Measurements from ENCODE around the gene G3BP1. TPM values are rescaled to one million over a fixed set of nuclear protein-coding genes. Genes with fewer than 3 reads are reported as not detected.

Gene G3BP1
- total RNA-seq, 4 donors from 2014 or later, result 35.4 to 88.6 (median 66.7) TPM

GRCh38 chr5:151740336-151740942 is 31.3 kb upstream of the G3BP1 start:
- in situ Hi-C loops (cut with MboI; ENCODE audit: low pct_ligation_motif_present in 1 of 4, low pct_unique_long_range_greater_than_20kb in 1 of 4, low sequenced_read_pairs in 3 of 4) (loop anchor here in 3 of 4 donors (5.0 to 25.0 kb wide), 5 partner anchors 76 to 303 kb away; partner anchors contain the start of gene SLC36A1 (in 1 of the 3)), intact Hi-C loops (cut with DNase I; ENCODE audit: low total_unique reads) (loop anchor here (2.0 to 10.0 kb wide), 2 partner anchors 82 to 296 kb away; partner anchors contain the start of gene SLC36A1)

GRCh38 chr5:151740958-151741373 is 30.8 kb upstream of the G3BP1 start:
- Histone ChIP-seq H3K4me1 (peaks cover 3 to 29% (median 10%) of the 10 kb centered on the region in 4 donors), H3K27me3 (no peaks in the 10 kb centered on the region), H3K36me3 (peaks cover 0 to 2% (median 0%) of the 10 kb centered on the region in 4 donors), H3K27ac (peak overlapping the region; percentile 52 to 74 (median 68)), H3K9me3 (no peaks in the 10 kb centered on the region), H3K4me3 (no peak overlapping the region)
- in situ Hi-C loops (cut with MboI; ENCODE audit: low pct_ligation_motif_present in 1 of 4, low pct_unique_long_range_greater_than_20kb in 1 of 4, low sequenced_read_pairs in 3 of 4), result loop anchor here in 3 of 4 donors (5.0 to 25.0 kb wide), 5 partner anchors 76 to 304 kb away; partner anchors contain the start of gene SLC36A1 (in 1 of the 3)
- WGBS, 2 donors (ENCODE audit: low coverage in 1 of 2), result 0 to 72% methylated on average over 1 to 2 of the region's 2 CpGs
- no peak for DNase-seq
- no peak for TF ChIP-seq POLR2A (IDR thresholded peaks at IDR 0.05)
- peak in 2 of 5 experiments; percentile 5 to 6 for TF ChIP-seq CTCF (IDR thresholded peaks at IDR 0.05)
- no peak for TF ChIP-seq POLR2AphosphoS5 (IDR thresholded peaks at IDR 0.05)
- no peak for TF ChIP-seq EP300 (IDR thresholded peaks at IDR 0.05; ENCODE audit: low read depth)
- intact Hi-C loops (cut with DNase I; ENCODE audit: low total_unique reads), result loop anchor here (2.0 to 10.0 kb wide), 2 partner anchors 82 to 296 kb away; partner anchors contain the start of gene SLC36A1

More at GRCh38 chr5:151740336-151740942, 31.3 kb upstream of the G3BP1 start:
- Histone ChIP-seq H3K36me3 (no peaks in the 10 kb centered on the region), H3K9me3 (no peaks in the 10 kb centered on the region), H3K4me1 (peaks cover 3 to 25% (median 10%) of the 10 kb centered on the region in 4 donors), H3K4me3 (no peak overlapping the region), H3K27ac (peak overlapping the region; percentile 52 to 74 (median 68)), H3K27me3 (no peaks in the 10 kb centered on the region)
- 30 to 60% methylated on average over 1 to 11 of the region's 11 CpGs for WGBS, 2 donors (ENCODE audit: low coverage in 1 of 2)
- peak; percentile 40 for DNase-seq
- TF ChIP-seq CTCF (IDR thresholded peaks at IDR 0.05) (peak; percentile 87 to 93 (median 91)), EP300 (IDR thresholded peaks at IDR 0.05; ENCODE audit: low read depth) (no peak)

DNA sequence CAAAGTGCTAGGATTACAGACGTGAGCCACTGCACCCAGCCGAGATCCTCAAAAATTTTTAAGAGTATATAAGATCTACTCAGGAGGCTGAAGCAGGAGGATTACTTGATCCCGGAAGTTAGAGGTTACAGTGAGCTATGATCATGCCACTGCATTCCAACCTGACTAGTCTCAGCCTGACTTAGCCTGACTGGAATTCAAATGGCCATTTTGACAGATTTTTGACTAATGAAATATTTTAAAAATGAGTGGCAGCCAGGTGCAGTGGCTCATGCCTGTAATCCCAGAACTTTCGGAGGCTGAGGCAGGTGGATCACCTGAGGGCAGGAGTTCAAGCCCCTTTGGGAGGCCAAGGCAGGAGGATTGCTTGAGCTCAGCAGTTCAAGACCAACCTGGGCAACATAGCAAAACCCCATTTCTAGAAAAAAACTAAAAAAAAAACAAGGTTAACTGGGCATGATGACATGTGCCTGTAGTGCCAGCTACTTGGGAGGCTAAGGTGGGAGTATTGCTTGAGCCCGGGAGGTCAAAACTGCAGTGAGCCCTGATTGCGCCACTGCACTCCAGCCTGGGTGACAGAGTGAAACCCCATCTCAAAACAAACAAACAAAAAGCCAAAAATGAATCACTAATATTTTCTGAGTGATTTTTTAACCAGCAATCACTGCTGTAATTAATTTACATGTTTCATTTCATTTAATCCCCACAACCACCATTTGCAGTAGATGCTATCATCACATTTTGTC is 29.9 kb upstream of the G3BP1 start:
- H3K27ac ChIP-seq, result peak overlapping the region in 2 of 4 donors; percentile 52 to 74
- intact Hi-C loops (cut with DNase I; ENCODE audit: low total_unique reads), result loop anchor here (2.0 to 10.0 kb wide), 2 partner anchors 83 to 297 kb away; partner anchors contain the start of gene SLC36A1
- H3K36me3 ChIP-seq, result peaks cover 0 to 5% (median 0%) of the 10 kb centered on the region in 4 donors

DNA sequence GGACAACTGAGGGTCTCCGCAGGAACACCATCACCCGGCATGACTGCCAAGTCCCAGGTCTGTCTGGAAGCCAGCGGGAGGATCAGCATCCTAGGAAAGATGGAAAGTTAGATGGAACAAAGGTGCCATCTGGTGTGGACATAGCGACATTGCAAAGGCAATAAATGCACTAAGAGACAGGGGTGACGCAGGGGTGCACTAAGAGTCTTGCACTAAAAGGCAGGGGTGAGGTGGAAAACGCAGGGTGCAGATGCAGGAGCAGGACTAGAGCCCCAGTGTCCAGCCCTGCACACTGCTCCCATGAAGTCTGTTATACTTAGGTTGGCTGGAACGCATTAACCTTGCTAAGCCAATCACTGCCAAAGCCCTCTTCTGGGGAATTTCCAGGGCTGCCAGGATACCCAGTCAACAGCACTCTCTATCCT is 28.9 kb upstream of the G3BP1 start:
- H3K27me3 ChIP-seq, result no peaks in the 10 kb centered on the region
- peak; percentile 22 for DNase-seq
- H3K36me3 ChIP-seq, result peaks cover 0 to 5% (median 0%) of the 10 kb centered on the region in 4 donors
- in situ Hi-C loops (cut with MboI; ENCODE audit: low pct_ligation_motif_present in 1 of 4, low pct_unique_long_range_greater_than_20kb in 1 of 4, low sequenced_read_pairs in 3 of 4) (loop anchor here in 3 of 4 donors (5.0 to 25.0 kb wide), 5 partner anchors 78 to 306 kb away; partner anchors contain the start of gene SLC36A1 (in 1 of the 3)), intact Hi-C loops (cut with DNase I; ENCODE audit: low total_unique reads) (loop anchor here (10.0 kb wide), 1 partner anchor 298 kb away; the partner anchor contains the start of gene SLC36A1)
- no peak for TF ChIP-seq EP300 (IDR thresholded peaks at IDR 0.05; ENCODE audit: low read depth)
- peak; percentile 42 to 47 (median 45) for TF ChIP-seq CTCF (IDR thresholded peaks at IDR 0.05)
- no peak overlapping the region for H3K27ac ChIP-seq
- WGBS, 2 donors (ENCODE audit: low coverage in 1 of 2), result 55 to 86% methylated on average over 3 to 7 of the region's 7 CpGs
- H3K4me1 ChIP-seq, result peaks cover 3 to 36% (median 10%) of the 10 kb centered on the region in 4 donors
- no peak overlapping the region for H3K4me3 ChIP-seq
- no peaks in the 10 kb centered on the region for H3K9me3 ChIP-seq

More for the DNA sequence above, 29.9 kb upstream of the G3BP1 start:
- H3K27me3 ChIP-seq, result no peaks in the 10 kb centered on the region
- in situ Hi-C loops (cut with MboI; ENCODE audit: low pct_ligation_motif_present in 1 of 4, low pct_unique_long_range_greater_than_20kb in 1 of 4, low sequenced_read_pairs in 3 of 4), result loop anchor here in 3 of 4 donors (5.0 to 25.0 kb wide), 5 partner anchors 77 to 305 kb away; partner anchors contain the start of gene SLC36A1 (in 1 of the 3)
- H3K9me3 ChIP-seq, result no peaks in the 10 kb centered on the region
- no peak for DNase-seq
- WGBS, 2 donors (ENCODE audit: low coverage in 1 of 2), result 95 to 100% methylated on average over 2 to 6 of the region's 6 CpGs
- H3K4me1 ChIP-seq, result peaks cover 3 to 36% (median 10%) of the 10 kb centered on the region in 4 donors
- H3K4me3 ChIP-seq, result no peak overlapping the region
- TF ChIP-seq POLR2AphosphoS5 (IDR thresholded peaks at IDR 0.05), result no peak
